NCI-H2171 (cell line): Measurements from ENCODE around the gene RBM15.

ENCODE experiments used
- DNase-seq: peaks from one replicate; lab custom pipeline; 2025; lab: John Stamatoyannopoulos, UW

Gene RBM15

DNA sequence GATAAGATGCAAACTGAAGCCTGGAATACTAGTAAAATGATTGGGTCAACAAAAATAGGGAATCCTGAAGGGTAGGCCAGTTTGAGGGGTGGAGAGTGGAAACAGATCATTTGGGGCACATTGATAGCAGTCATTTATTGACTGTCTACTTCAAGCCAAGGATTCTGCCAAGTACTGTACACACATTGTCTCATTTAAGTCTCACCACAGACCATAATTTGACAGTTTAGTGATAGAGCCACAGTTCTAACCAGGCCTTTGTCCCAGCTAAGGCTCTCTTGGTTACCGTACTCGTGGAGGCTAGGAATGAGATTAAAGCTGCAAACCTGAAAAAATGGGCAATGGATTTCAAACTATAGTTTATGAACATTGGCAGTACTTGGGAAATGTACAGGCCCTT lies 11.2 kb downstream of the RBM15 start:
- no peak for DNase-seq

DNA sequence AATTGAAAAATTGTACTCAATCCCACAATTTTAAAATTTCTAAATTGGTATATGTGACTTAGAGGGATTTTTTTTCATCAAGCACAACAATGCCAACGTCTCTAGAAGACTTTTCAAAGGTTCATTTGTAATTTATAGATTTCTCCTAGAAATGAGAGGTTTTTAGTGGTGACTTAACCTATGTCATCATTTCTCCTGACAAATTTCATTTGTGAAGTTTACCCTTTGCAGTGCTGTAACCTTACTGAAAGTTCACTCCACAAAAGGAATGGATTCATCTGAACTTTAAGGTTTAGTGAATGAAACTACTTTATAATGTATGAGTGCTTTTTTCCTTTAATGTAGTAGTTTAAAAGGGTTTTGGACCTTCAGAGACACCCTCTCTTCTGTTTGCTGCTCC lies 16.1 kb downstream of the RBM15 start:
- no peak for DNase-seq

DNA sequence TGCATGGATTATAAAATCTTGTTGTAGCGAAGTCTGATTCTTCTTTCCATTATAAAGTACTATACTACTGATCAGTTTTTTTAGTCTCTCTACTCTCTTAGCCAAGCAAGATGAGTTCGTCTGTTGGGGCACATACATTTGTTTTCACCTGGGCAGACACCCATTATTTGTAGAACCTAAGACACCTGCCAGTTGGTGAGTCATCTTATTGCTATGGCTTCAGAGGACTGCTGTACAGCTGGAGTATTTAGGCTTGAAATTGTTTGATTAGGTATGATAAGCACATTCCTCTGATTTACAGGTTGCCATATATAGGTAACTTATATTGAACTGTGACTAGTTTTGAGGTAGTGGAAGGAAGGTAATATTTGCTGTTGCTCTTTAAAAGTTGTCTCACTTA lies 17.2 kb downstream of the RBM15 start:
- DNase-seq, result no peak

DNA sequence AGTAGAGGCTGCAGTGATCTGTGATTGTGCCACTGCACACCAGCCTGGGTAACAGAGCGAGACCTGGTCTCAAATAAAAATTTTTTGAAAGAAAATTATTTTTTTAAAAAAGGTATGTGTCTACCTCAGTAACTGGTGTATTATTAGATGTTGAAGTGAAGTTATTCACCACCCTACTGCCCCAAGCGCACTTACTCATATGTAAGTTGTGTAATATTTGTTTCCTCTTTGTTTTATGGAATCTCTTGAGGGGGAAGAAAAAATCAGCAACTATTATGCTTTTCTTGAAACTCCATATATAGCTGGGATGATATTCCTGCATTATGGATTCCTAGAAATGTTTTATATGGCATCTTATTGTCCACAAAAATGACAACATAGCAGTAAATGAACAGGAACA lies 21.3 kb downstream of the RBM15 start:
- DNase-seq, result no peak

DNA sequence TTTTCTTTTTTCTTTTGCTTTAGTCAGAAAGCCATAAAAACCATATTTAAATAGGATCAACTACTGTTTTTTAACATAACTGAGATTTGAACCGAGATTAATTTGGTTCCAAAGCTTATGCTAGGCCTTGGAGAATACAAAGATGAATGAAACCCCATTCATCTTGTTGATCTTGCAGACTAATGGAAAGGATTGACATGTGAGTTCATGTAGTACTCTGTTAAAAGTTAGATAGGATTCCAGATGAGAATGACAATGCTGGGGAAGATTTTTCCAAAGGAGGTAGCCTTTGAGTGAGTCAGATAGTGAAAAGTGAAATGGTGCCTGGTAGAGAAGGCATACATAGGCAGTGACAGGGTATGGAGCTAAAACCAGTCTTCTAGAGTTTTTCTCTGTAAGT lies 22.7 kb downstream of the RBM15 start:
- no peak for DNase-seq

DNA sequence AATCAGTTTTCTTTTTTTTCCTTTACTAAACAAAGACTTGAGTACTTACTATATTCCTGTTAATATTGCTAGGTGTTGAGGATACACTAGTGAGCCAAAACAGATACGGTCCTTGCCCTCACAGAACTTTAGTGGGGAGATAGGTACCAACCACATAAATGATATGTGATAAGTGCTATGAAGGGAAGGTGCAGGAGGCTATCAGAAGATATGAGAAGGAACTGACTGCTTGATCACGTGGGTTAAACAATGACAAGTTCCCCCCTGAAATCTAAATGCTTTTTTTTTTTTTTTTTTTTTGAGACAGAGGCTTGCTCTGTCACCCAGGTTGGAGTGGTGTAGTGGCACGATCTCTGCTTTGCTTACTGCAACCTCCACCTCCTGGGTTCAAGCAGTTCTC lies 25.0 kb downstream of the RBM15 start:
- no peak for DNase-seq

DNA sequence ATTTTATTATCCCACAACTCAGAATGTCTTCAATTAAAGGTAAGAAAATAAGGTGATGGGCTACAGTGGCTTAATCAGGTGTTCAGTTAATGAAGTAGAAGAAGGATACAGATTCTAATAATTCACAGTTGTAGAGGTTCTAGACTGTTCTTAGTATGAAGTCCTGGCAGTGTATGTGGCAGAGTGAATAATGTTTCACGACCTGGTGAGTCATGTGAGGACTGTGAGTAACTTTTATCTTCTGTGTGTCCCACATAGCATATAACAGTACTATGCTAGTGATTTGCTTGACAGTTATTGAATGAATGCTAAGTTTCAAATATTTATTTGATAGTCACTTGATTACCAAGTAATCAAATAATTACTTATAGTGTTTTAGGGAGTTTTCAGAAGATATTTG lies 31.6 kb downstream of the RBM15 start:
- DNase-seq, result no peak

DNA sequence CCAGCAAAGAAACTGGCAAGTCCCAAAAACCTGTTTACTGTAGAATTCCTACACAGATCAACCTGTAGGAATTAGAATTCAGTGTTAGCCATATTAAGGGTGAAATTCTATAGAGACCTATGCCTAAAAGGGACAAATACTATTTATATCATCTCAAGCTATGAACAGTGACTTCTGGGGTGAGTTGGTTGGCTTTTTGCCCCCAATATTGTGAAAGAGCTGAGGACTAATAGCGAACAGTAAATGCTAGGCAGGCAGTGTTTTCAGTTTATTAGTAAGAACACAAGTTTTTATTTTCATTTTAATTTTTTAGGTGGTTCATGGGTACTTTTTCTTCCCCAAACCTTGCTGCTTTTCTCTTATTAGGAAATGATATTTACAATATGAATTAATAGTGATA lies 36.3 kb downstream of the RBM15 start:
- DNase-seq, result no peak

DNA sequence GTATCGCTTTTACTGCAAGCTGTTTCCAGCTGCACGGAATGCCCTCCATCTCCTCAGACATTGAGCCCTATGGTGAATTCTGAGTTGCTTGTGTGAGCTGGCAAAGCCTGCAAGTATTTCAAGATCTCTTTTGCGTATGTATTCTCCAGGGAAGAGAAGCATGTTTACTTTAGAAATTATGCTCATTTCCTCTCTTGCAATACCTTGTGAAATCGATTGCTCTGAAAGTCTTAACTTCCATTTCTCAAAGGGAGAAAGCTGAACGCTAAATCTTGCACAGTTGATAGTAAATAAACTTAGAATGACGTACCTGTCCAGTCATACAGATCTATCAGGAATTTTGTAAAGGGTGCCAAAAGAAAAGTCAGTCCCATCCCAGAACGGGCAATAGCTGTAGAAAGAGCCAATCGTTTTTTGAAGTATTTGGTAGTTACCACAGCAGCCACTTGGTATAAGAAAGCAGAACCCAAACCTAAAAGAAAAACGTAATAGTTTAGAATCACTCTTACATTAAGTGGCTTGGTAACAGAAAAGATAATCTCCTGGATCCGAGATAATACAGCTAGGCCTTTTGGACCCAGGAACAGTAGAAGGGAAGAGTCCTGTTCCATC lies 41.6 kb downstream of the RBM15 start:
- DNase-seq, result no peak

DNA sequence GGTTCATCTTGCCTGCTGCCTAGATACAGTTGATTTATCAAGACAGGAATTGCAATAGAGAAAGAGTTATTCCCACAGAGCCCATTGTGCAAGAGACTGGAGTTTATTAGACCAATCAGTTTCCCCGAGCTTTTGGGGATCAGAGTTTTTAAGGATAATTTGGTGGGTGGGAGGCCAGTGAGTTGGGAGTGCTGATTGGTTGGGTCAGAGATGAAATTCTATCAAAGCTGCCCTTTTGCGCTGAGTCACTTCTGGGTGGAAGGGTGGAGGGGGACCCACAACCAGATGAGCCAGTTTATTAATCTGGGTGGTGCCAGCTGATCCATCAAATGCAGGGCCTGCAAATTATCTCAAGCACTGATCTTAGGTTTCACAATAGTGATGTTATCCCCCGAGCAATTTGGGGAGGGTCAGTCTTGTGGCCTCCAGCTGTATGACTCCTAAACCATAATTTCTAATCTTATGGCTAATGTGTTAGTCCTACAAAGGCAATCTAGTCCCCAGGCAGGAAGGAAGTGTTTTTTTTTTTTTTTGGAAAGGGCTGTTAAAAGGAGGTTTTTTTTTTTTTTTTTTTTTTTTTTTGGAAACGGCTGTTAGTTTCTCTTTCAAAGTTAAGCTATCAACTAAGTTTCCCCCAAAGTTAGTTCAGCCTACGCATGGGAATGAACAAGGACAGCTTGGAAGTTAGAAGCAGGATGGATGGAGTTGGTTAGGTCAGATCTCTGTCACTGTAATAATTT lies 44.2 kb downstream of the RBM15 start:
- no peak for DNase-seq

DNA sequence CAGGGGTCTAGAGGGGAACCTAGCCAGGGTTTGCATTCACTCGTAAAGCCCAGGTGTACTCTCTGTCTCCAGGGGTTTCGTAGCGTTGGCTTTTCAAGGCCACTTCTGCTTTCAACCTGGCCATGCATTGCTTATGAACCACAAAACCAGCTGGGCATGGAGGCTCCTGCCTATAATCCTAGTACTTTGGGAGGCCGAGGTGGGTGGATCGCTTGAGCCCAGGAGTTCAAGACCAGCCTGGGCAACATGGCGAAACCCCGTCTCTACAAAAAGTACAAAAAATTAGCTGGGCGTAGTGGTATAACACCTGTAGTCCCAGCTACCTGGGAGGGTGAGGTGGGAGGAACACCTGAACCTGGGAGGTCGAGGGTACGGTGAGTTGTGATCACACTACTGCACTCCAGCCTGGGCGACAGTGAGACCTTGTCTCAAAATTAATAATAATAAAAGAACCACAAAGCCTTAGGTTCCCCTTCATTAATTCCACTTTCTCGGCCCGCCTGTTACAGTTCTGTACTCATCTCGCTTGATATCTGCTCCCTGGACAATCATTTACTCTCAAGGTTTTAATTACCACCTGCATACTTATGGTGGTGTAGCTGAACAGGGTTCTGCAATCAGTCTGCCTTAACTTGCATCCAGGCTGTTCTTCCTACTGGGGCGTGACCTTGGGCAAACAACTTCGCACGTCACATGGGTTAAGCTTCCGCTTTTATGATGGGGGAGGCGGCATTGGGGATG lies 45.6 kb downstream of the RBM15 start:
- DNase-seq, result no peak

DNA sequence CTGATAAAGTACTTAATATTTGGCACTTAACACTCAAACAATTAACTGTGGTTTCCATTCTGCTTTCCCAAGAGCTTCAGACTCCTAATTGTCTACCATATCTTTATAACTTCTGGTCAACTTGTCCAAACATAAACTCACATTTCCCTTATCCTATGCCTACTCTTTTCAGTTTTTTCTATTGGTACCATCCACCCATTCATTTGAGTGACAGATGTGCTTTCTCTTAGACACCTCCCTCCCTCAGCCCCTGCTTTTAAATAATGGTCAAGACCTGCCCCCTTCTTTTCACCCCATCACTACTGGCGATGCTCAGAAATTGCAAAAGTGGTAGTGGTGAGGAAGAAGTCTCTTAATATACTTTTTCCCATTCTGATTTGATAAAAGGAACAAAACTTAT lies 46.2 kb downstream of the RBM15 start:
- no peak for DNase-seq

DNA sequence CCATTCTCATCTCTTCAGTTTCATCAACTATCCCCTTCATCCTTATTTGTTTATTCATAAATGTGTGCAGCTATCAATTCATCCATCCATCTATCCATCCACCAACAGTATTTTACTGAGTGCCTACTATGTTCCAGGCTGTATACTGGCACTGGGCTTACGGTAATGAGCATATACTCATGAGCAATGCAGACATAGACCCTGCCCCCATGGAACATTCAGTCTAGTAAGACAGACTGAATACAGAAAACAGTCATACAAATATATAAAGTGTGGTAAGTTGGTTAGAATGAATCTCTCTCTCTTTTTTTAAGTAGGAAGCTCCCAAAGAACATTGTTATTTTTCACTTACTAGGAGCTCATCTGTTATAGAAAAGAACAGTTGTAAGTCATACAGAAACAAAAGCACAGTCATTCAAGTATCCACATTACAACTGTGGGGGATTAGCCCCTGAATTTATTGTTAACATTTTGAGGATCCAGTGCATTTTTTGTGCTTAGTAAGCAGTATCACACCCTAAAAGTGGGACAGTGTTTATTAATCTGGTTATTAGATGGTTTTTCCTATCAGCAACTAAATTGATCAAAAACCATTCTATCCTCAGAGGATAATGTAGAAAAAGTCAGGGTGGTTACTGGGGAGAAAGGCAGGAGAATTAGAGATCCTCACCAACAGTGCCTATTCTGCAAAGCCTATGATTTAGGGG lies 48.0 kb downstream of the RBM15 start:
- no peak for DNase-seq

DNA sequence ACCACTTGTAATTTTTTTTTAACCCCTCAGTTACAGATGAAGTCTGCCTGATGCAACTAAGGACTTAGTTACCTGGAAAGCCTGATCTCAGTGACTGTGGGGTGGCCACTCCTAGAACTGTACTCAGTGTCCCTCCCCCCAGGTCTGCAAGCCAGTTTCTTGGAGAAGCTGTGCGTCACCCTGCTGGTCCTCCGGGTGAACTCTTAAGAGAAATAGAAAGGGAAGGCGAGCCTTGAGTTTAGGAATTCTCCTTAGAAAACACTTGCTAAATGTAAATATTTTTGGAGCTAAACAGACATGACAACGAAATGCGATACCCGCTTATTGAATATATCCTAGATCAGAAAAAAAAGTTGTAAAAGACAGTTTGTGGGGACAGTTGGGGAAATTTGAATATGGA lies 50.9 kb downstream of the RBM15 start:
- DNase-seq, result no peak

DNA sequence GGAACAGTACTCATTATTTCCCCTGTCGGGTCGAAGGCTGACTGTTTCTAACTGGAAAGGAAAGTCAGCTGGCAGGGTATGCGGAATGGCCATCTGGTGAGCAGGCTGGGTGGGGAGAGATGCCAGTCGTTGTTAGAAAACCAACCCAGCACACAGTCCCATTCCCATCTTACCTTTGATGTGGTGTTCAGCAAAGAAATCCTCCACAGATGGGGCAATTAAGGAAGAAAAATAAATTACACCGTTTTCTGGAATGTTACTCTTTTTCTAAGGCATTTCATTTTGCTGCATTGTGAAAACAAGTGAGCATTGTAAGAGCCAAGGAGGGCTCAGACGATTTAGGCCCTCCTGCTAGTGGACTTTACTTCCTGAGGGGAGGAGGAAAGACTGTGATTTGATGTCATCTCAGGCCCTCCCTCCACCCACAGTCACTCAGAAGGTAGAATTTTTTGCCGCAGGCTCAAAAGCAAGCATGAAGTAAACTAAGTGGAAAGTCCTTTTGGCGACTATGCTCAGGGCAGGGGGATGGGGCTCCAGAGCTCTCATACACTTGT lies 51.6 kb downstream of the RBM15 start, which contains the start of gene SLC16A4:
Gene SLC16A4, minus strand, starts transcription at position 335 of the 554 bp plus-strand sequence. CDS start 1,703 bp downstream, outside the sequence.
- peak; percentile 10 for DNase-seq

DNA sequence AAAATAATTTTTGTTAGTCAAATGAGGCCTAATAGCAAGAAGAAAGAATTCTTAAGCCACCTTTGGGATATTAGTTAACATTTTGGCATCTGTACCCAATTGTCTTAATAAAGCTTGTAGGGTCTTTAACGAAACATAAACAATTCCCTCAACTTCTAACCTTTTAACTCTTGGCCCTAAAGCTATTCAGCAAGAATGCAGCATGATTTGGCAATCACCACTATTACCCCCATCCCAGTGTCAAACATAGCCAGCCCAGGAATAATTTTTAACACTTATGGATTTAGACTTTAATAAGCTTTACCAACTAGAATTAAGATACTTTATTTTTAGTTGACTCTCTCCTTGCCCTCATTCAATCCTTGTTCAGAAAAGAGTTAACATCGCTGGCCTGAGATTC lies 54.1 kb downstream of the RBM15 start:
- DNase-seq, result no peak

DNA sequence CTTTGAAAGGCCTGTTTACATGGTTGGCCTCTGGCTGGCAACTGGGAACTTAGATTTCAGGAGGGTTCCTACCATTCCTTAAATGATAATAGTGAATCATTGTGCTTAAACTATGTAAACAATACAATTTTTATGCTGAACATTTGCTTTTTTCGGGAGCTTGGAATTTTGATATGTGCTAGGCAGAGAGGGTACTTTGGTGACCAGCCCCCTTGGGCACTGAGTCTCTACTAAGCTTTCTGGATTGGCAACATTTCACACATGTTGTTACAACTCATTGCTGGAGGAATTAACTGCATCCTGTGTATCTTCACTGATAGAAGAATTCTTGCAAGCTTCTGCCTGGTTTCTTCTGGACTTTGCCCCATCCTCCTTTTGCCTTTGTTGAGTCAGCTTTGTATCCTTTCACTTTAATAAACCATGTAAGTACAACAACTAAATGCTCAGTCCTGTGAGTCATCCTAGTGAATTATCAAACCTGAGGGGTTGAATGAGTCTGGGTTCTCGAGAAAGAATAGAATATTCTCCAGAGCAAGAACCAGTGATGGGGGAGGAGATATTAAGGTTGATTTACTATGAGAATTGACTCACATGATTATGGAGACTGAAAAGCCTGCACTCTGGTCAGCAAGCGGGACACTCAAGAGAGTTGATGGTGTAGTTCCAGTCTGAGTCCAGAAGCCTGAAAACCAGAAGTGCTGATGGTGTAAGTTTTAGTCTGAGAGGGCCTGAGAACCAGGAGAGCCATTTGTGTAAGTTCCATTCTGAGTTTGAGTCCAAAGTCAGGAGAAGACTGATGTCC lies 54.7 kb downstream of the RBM15 start:
- no peak for DNase-seq

DNA sequence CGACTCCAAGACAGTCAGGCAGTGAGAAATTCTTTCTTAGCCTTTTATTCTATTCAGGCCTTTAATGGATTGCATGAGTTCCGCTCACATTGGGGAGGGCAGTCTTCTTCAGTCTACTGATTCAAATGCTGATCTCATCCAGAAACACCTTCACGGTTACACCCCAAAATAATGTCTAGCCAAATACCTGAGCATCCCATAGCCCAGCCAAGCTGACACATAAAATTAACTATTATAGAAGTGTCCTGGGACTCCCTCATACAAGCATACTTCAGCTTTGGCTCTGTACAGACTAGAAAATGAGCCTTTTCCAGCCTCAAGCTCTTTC lies 55.3 kb downstream of the RBM15 start:
- DNase-seq, result no peak
